CD4-positive, alpha-beta T cell treated with Interleukin-17A for 4 hours (primary cell): ENCODE data around the gene AGBL4.

Experiments used
- DNase-seq: peaks from one replicate; pipeline ENCODE4 v3.0.0-alpha.2; 2020; ENCODE audit warnings: mixed read lengths

The AGBL4 gene

DNA sequence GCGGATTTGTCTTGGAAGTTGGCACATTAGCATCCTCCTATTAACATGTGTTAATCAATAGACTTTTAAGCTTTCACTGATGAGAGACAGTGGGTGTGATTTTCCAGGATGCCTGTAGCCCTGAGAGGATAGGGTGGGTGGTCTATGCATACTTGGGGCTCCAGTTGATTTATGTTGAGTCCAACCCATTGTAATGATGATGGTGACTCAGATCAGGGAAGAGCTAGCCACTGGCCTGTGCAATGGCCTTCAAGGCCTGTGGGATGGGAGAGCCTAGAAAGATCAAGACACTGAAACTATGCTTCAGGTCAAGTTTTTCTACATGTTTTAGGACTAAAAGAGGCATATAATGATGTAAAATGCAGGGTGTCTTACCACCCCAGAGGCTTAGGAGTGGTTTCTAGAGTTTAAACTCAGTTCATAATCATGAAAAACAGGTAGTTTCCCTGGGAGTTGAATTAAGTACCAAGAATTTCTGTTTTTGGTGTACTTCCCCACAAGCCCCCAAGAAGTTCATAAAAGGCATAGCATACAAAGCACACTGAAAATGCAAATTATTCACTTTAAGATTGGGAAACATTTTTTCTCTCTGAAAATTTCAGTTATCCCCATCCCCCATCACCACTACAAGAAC, 1267.0 kb downstream of the AGBL4 start:
- DNase-seq: no peak

GRCh38 chr1:48753293-48753692, 1270.5 kb downstream of the AGBL4 start:
- DNase-seq: no peak

DNA sequence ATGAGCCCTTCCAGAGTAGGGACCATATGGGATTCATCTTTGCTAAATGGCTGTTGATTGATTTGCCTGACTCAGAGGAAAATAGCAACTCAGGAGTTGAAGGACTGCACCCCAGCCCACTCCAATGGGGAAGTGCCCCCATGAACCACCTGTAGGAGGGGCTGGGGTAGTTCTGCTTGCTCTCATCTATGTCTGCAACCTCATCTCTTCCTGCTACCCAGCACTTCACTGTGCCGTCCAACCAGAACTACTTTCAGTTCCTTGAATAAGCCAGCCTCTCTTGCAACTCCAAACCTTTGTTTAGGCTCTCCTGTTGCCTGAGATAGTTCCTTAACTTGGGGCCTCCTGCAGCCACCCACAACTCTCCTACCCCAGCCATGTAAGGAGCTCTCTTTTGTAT, 1273.6 kb downstream of the AGBL4 start:
- DNase-seq: no peak

DNA sequence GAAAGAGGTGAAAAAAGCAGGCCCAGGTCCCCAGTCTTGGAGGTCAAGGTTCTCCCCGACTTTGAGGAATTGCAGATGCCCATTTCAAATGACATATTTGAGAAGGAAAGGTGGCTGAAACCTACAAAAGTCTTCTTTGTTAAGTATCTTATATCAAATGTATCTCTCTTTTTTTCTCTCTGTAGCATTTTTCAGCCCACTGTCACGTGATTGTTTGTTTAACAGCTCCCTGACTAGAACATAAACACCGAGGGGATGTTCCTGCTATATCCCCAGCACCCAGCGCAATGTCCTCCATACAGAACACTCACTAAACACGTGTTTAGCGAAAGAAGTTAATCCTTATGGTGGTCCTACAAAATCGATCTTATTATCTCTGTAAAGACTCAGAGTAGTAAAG, 1274.7 kb downstream of the AGBL4 start:
- DNase-seq: no peak

DNA sequence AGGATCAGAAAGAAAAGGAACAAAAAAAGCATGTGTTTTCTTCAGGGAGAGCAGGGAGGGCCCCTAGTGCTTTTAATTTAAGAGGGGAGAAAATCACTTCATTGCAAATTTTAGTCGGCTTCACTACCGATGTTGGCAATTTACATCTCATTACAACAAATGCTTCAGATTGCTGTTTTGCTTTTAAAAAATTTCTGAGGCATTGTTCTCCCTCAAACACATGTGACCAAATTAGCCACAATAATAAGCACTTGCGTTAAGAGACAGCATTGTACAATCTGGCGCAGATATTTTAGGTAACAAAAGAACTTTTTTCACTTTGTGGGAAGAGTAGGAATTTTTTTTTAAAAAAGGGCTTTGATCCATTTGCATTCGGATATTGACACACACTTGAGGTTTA, 1276.8 kb downstream of the AGBL4 start:
- DNase-seq: no peak

- no peak for DNase-seq
These were observed 1279.7 kb downstream of the AGBL4 start for GRCh38 chr1:48744032-48744431.

DNA sequence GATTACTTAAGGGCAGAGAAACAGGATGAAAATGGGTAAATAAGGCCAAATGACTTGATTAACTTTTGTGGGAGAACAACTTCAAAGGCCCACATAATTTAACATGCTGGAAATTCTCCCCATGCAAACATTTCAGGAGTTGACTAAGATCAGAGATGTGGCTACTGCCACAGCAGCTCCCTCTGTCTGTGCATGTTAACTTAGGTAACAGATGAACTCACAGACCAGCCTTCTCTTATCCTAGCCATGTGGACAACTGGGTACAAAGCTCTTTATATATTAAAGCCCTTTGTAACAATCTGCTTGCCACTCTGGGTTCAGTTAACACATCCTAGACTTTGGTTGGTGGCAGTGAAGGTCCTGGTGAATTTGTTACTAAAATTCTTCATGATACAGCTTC, 1280.3 kb downstream of the AGBL4 start:
- DNase-seq: no peak

DNA sequence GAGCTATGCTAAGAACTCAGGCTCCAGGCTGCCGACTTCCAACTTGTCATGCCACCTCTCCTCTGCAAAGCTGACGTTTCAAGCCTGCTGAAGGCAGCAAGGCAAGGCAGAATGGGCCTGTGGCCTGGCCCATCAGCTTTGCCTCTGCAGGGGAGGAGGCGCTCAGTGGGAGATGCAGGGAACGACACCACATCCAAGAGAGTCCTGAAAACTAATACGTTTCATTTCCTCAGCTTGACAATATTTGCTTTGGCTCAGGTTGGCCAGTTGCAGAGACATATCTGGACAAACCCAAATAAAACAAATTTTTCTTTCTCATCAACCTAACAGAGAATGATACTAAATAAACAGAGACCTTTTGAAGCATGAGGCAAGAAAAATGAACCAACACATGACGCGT, 1282.4 kb downstream of the AGBL4 start:
- DNase-seq: no peak

GRCh38 chr1:48740621-48741020, 1283.1 kb downstream of the AGBL4 start:
- DNase-seq: no peak

GRCh38 chr1:48739091-48739490, 1284.7 kb downstream of the AGBL4 start:
- DNase-seq: no peak

DNA sequence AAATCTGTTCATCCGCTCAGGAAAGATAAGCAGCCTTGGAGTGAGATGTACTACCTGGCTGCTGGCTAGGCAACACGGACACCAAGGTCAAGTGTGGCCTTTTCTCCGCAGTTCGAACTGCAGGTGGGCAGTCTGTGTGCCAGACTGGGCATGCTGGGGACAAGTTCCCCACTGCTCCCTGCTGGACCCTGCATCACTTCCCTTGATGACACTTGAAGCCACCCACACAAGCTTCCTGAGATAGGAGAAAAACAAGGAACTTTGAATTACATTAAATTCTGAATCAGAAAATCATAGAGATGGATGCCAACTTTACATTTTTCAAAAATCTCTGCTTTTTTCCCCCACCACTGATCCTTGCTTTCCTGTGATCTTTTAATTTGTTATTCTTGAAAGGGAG, 1285.4 kb downstream of the AGBL4 start:
- DNase-seq: no peak

DNA sequence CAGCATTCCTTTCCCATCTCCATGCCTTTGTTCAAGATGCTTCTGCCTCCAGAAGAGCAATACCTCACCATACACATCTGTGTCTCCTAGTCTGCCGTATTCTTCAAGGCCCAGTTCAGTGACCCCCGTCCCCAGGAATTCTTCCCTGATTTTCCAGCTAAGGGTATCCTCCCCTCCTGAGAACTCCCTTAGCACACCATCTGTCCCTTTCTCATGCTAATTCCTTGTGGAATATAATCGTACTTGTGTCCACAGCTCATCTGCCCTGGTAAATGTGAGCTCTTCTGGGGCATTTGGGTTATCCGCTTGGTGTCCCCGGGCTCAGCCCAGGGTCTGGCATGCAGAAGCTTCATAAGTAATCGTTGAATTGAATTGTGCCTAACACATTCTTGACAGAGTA, 1288.0 kb downstream of the AGBL4 start:
- DNase-seq: no peak

DNA sequence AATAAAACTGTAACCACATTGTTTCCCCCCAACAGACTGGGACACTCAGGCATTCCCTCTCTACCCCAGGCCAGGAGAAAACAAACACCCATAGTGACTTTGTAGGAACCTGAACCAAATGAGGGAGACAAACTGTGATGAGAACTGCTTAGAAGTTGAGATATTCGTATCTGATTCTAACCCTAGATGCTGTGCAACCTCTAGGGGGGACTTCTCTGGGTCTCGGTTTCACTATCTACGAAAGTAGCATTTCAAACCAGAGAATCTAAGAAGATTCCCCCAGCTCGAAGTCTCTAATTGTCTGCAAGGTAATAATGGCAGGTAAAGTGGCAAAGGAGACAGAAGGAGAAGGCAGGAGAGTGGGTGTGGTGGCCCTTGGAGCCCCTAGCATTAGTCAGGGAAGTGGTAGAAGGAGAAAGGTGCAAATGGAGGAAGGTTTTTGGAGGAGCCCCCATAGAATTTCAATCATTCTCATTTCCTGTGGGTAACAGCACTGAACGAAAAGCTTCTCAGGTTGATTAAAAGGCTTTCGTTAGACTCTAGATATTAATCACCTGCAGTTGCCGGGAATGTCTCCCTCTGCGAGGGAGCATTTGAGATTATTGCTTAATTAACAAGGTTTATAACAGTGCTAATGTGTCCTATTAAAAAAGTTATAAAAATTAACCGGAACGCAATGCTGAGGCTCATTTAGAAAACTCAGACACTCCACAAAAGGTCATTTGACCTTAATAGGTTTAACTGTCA, 1293.4 kb downstream of the AGBL4 start:
- DNase-seq: no peak

- no peak for DNase-seq
These were observed 1295.2 kb downstream of the AGBL4 start for GRCh38 chr1:48728584-48728983.

DNA sequence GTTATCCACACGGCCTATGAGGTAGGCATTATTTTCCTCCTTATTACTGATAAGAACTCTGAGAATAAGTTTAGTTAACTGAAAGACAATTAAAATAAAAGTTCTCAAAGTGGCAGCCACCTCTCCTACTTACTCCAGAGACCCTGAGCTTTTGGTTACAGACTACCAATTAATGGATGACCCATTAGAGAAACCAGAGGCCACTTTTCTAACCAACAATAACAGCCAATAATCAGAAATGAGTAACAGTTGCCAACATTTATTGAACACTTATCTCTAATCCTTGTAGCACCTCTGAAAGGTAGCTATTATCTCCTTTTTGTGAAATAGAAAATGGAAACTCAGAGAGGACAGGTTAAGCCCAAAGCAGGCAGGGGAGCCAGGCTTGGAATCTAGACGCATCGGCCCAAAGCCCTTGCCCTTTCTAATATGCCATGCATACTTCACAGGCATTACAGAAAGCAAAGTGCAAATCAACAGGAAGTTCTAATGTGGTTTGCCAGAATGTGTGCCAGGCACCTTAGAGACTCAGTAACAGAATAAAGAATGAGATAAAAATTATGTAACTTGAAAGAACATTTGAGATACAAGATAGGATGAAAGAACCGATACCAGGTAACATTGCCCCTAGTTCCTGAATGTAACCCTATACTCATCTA, 1297.1 kb downstream of the AGBL4 start:
- no peak for DNase-seq

DNA sequence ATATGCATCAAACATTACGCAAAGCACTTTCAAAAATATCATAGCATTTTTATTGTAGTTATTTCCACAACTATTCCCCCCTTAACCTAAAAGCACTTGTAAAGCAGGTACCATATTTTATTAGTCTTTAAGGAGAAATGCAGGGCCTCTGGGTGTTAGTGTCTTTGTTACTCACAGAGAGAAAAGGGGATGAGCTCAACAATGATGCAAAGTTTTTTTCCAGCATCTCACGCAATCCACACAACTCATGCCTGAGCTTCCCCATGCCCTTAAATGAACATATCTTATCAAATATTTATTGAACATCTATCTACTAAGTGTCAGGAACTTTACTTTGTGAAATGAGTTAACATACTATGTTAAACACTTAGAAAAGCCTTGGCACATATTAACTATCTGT, 1297.6 kb downstream of the AGBL4 start:
- no peak for DNase-seq

DNA sequence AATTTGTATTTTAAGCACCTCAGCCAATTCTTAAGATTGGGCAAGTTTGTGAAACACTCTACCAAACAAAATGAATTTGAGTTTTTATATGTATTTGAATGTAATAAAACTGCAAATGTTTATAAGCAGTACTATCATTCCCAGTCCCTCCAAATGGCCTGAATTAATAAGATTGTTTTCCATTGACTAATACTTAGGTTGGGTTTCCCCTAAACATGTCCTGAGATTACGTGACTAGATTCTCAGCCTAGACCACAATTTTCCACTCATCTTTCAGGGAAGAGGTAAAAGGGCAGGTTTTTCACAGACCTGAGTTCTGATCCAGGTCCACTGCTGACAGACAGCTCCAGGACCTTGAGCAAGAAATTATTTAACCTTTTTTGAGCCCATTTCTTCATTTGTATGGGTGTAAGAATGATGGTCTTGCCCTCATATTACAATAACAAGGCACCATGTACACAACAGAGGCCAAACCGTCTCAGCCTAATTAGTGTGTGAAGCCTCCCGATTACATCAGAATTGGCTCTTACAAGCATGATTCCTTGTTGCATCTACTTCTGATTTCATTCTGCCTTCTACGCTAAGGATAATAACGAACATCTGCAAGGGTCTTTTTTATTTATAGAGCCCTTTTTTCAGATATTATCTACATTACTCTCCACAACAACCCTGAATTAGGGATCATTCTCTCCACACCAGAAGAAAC, 1298.3 kb downstream of the AGBL4 start:
- no peak for DNase-seq

DNA sequence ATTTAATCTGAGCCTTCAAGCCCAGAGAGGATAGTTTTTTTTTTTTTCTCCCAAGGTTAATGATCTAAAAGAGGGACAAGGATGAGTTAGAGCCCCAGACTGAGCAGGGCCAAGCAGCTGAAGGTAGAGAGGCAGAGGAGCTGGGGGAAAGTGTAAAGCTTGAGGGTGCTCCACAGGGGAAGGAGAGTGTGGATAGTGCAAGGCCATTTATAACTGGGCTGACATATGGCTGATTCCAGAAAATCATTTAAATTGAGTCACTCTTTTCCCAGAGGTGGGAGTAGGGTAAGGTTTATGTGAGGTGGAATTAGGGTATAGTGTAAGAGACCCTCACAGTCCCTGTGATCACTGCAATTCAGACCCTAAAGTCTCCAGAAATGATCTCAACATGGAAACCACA, 1302.8 kb downstream of the AGBL4 start:
- DNase-seq: no peak

DNA sequence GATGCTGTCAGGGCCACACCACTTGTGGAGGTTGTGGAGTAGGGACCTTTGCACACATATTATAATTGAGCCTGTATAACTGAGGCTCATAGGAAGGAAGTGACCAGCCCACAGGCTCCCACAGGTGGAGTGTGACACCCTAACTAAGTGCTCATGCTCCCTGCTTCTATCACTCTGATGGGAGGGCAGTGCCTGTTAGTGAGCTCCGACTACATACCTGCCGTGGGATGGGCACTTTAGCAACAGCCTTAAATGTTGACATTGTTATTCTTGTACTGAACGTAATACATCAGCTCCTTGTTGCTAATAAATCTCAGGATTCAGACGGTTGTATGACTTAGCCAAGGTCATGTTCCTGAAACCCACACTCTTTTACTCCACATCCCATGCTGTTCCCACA, 1305.0 kb downstream of the AGBL4 start:
- DNase-seq: no peak

- DNase-seq: no peak
These were observed 1305.6 kb downstream of the AGBL4 start for GRCh38 chr1:48718116-48718630.

GRCh38 chr1:48717082-48717481, 1306.7 kb downstream of the AGBL4 start:
- DNase-seq: no peak

- DNase-seq: no peak
These were observed 1307.8 kb downstream of the AGBL4 start for GRCh38 chr1:48715921-48716320.

GRCh38 chr1:48710915-48711314, 1312.8 kb downstream of the AGBL4 start:
- DNase-seq: no peak
